ENCODE data around the gene PDE10A.
"Not testable (repeated sequence)": the region's sequence is repeated elsewhere in the genome, so short reads cannot be mapped to it uniquely, and the experiment has no call there.

Gene PDE10A

DNA sequence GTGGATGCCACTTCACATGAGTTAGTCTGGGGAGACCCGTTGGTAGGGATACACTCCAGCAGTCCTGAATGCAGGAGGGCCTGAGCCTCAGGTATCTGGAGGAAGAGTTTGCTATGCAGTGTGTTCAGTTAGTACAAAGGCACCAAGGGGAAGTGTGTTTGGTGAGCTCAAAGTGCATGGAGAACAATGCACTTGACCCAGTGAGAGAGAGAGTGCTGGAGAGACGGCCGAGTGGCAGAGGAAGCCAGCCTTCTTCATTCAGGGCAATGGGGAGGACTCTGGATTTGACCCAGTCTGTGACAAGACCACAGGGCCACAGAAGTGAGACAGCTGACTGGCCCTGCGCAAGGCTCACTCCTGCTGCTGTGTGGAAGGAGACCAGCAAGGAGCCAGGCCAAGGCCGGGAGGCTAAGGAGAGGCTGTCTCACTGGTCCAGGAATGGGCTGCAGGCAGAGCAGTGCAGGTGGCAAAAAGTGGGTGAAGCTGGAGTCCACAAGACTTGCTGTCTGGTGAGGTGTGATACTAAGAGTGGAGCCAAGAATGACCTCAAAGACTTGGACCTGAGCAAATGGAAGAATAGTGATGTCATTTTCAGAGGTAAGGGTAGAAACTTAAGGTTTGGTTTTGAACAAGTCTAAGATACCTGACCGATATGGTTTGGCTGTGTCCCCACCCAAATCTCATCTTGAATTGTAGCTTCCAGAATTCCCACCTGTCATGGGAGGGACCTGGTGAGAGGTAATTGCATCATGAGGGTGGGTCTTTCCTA lies 38.0 kb downstream of the PDE10A start:
- DNase-seq (ENCODE audit: low read depth), result no peak

DNA sequence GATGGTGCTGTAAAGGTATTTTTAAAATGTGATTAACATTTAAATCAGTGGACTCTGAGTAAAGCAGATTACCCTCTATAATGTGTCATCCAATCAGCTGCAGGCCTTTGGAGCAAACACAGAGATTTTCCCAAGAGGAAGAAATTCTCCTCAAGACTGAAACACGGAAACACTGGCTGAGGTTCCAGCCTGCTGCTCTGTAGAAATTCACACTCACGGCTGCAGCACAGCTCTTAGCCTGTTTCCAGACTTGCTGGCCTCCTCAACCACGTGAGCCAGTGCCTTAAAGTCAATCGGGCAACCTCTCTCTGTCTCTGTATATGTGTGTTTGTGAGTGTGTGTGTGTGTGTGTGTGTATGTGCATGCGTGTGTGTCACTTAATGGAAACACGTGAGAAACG lies 41.1 kb downstream of the PDE10A start:
- no peak for DNase-seq (ENCODE audit: low read depth)

DNA sequence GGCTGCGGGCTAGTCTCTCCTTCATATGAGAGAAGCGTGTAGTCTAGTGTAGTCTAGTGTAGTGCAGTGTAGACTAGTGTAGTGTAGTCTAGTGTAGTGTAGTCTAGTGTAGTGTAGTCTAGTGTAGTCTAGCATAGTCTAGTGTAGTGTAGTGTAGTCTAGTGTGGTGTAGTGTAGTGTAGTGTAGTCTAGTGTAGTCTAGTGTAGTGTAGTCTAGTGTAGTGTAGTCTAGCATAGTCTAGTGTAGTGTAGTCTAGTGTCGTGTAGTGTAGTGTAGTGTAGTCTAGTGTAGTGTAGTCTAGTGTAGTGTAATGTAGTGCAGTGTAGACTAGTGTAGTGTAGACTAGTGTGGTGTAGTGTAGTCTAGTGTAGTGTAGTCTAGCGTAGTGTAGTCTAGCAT lies 44.1 kb downstream of the PDE10A start:
- not testable (repeated sequence) for DNase-seq (ENCODE audit: low read depth)

DNA sequence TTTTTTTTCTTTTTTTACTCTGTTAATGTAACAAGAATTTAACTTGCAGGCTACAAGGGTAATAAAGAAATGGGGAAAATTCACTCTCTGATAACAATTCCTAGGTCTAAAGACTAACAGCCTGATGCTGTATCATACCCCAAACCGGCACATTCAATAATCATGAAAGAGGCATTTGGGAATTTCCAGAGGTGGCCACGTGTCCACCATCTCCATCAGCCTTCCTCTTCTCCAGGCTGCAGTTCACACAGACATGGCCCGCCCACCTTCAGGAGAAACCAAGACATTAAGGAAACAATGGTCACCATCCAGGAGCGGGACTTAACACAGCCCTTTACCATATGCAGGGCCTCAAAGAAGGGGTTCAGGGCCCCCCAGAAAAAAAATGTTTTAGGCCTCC lies 44.8 kb downstream of the PDE10A start:
- DNase-seq (ENCODE audit: low read depth), result no peak

DNA sequence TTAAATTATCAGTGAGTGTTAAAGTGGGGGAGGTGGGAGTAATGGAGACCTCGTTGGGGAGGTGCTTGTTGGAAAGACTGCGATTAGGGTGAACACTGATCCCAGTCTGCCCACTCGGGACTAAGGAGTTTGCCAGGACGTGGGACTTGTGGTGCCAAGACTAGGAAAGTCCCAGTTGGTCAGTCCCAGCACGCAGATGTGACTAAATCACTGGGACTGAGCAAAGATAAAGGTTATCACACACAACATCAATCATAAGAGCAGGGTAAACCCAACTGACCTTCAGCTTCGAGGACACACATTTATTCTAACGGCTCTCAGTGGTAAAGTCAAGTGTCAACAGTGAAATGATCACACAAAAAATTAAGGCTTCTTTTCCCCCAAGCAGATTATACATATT lies 45.5 kb downstream of the PDE10A start:
- no peak for DNase-seq (ENCODE audit: low read depth)

DNA sequence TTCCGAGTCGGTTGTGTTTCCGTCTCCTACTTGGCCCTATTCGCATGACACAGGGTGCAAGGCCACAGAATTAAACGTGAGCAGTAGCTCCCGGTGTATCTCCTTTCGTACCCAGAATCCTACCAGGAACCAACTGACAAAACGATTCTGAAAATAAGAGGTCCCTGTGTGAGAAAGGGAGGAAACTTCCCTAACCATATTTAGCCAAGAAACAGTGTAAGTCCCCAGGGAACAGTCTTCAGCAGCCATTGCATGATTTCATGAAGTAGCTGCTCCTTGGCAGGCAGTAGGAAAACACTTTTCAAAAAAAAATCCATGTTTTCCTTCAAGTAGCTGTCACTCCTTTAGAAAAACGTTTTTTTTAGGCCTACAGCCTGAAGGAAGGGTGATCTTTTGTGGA lies 46.9 kb downstream of the PDE10A start:
- no peak for DNase-seq (ENCODE audit: low read depth)

DNA sequence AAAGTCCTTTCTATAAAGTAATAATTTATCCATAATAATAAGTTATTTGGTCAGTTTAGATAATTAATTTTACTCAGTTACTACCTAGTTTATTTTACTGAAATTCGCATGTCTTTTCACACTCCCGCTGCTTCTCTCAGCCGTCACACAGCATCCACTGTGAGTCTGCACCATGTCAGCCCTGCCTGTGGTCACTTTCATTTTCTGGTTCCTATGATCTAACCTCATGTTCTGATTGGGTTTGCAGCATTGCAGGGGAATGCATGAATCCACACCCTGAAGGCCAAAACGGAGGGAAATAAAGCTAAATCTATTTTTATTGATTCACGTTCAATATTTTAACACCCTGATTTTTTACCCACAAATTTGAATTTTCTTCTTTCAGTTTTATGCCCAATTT lies 47.4 kb downstream of the PDE10A start:
- no peak for DNase-seq (ENCODE audit: low read depth)

DNA sequence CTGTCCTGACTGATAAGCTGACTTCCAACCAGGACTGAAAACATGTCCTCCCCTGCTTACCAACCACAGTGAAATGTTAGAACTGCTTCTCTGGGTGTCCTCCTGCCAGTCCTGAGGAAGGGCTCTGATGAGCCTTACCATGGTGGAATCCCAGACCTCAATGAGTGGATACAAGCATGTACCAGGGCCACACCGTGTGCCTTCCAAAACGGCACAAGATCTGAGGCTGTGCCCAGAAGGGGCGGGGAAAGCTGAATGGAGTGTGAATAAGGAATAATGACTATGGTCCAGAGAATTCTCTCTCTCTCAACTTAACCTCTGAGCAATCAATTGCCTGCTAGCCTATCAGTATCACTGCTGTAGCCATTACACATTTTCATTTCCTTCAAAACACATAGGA lies 51.7 kb downstream of the PDE10A start:
- no peak for DNase-seq (ENCODE audit: low read depth)

DNA sequence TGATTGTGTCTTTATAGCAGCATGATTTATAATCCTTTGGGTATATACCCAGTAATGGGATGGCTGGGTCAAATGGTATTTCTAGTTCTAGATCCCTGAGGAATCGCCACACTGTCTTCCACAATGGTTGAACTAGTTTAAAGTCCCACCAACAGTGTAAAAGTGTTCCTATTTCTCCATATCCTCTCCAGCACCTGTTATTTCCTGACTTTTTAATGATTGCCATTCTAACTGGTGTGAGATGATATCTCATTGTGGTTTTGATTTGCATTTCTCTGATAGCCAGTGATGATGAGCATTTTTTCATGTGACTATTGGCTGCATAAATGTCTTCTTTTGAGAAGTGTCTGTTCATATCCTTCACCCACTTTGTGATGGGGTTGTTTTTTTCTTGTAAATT lies 54.5 kb downstream of the PDE10A start:
- not testable (repeated sequence) for DNase-seq (ENCODE audit: low read depth)

DNA sequence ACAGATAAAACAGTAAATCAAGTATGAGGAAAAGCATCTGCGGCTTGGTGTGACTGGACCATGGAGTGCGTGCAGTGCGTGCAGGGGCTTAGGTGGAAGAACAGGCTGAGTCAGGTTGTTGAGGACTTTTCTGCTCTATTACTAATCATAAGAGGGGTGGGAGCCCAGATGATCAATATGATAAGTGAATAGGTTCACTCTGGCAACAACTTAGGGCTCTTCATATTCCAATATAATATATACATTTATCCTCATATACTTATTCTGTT lies 56.4 kb downstream of the PDE10A start:
- no peak for DNase-seq (ENCODE audit: low read depth)

DNA sequence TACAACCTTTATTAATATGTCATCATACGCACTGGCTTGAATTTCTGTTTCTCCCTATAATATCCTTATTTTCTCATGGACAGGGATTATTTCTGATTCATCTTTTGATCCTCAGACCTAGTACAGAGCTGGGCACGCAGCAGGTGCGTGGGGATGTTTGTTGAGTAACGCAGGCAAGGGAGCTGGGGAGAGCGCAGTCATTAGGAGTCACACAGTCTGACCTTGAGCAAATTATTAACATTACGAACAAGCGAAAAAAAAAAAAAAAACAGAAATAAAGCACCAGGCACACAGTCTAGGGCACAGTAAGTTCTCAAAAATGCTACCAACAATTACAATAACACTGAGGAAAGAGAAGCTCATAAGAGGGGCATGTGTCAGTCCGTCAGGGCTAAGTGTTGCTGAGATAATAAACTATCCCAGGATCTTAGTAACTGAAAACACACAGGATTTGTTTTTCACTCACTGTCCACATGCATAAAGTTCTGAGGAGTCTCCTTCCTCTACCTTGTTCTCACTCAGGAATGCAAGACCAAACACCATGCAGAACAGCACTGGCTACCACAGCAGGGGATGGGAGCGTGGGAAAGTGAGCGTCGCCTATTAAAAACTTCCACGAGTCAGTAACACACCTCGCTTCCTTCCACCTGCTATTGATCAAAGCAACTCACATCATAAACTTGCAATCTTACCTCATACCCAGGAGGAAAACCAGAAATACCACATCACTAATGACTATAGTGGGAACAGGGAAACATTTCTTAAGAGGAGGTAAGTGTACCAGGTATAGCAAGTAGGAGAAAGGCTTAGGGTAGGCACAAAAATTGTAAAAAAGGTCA lies 56.9 kb downstream of the PDE10A start:
- DNase-seq (ENCODE audit: low read depth), result no peak

DNA sequence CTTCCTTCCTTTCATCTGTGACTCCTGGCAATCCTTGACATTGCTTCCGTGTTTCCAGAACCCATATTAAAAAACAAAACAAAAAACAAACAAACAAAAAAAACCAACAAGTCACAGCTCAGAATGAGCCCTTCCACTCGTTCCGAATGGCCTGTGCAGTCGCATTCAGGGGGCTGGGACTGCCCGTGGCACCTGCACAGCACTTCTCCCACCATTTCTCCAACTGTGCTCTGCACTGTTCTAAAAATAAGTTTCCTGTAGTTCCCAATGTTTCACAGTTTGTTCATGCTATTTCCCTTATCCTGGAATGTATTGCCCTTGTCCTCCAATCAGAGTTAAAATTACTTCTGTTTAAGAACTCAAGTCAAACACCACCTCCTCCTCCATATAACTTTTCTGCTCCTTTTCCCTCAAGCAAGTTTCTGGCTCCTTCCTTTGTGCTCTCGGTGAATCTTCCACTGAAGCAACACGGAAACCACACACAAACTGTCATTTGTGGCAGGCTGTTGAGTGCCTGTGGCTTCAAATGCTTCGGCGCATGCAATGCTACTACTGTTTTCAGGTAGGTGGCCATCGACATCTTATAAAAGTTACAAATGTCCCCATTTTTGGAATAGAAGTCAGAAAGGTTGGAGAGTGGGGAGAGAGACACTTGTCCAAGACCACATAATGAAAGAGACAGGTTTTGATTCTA lies 57.7 kb downstream of the PDE10A start:
- no peak for DNase-seq (ENCODE audit: low read depth)

DNA sequence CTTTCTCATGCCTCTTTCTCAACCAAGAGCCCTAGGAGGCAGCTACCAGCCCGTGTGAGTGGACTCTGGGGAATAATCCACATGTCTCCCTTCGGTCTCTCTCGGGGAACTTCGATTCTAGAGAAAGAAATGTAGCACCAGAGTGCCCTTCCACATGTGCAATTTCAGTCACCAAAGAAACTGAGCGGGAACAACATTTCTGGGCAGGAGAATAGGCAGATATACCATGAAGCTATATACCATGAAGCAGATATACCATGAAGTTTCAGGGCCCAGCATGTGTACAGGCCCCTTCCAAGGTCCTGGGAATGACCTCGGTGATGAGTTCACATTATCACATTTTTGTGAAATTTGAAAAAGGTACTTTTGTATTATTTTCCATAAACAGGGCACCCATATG lies 60.8 kb downstream of the PDE10A start:
- DNase-seq (ENCODE audit: low read depth), result no peak

DNA sequence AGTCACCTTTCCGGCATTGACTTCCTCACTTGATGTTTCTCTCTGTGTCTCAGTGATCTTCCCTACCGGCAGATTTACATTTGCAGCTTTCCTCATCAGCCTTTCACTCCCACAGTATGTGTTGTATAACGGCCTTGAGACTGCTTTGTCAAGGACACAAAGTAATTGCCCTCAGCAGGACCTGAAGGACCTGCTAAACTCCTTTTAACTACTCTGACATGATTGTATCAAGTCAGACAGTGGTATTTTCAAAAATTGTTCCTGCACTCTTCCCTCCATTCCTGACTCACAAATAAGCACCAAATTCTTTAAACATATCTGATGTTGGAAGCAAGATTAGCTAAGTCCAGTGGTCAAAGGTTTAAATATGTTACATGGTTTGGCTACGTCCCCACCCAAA lies 62.4 kb downstream of the PDE10A start:
- DNase-seq (ENCODE audit: low read depth), result no peak

DNA sequence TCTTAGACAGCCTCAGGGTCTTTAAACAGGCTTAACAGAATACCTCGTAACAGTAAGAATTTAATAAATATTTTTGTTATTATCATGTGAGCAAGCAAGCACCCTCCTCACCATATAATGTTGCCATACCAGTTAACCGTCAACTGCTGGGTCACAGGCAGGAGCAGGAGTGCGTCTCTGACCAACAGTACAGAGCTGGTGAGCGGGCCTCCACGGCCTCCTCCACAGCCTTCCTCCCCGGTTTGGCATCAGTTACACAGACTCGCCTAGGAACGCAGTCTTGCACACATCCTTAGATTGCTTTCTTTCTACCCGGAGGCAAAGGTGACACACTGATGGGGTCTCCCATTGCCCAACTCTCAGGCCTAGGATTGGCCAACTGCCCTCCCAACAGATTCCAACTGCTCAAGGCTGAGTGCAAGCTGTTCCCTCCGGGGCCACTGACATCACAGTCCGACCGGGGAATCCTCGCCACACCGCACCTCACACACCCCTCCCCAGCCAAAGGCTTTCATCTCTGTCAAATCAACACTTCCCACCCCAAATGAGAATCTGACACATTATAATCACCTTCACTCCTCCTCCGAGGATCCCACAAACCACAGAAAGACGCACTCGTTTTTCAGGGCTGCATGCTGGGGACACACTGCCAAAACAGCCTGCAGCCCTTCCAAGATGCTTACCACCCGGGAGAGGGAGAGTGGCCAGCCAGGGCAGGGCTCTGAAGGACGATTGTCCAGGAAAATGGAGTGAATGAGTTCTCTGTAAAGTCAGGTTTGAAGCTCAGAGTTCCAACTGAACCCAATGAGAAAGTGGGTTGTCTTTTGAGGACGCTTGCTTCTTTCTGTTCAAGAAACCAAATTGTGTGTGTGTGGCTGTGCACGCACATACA lies 63.2 kb downstream of the PDE10A start:
- DNase-seq (ENCODE audit: low read depth), result no peak

DNA sequence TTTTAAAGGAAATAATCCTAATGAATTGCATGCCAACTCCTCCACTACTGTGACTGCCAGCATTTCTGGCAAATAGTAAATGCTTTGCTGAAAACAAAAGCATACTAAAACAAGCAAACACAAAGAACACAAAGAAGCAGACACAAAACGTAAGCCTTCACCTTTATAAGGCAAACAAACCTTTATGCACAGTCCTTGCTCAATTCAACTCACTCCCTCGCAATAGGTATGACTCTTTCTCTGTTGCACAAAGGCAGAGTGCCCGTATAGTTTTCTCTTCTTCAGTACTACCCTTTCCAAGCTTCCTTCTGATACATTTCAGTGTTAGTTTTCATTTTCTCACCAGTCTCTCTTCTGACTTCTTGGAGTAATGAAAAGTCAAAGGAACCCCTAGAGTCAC lies 63.9 kb downstream of the PDE10A start:
- DNase-seq (ENCODE audit: low read depth), result no peak

DNA sequence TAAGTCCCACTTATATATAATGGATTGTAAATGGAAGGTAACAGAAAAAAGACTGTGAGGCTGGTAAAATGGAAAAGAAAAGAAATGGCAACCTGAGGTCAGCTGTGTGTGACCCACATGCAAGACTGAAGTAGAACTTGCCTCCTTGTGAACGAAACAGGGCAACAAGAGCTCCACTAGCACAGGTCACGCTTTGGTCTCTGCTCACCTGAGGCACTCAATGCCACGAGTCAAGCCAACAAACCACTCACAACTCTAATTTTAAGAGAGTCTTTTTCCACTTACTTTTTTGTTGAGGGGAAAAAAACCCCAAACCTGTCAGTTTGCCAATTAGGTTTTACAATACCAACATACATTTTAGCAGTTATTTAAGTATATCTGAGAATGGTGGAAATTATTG lies 65.2 kb downstream of the PDE10A start:
- DNase-seq (ENCODE audit: low read depth), result no peak

DNA sequence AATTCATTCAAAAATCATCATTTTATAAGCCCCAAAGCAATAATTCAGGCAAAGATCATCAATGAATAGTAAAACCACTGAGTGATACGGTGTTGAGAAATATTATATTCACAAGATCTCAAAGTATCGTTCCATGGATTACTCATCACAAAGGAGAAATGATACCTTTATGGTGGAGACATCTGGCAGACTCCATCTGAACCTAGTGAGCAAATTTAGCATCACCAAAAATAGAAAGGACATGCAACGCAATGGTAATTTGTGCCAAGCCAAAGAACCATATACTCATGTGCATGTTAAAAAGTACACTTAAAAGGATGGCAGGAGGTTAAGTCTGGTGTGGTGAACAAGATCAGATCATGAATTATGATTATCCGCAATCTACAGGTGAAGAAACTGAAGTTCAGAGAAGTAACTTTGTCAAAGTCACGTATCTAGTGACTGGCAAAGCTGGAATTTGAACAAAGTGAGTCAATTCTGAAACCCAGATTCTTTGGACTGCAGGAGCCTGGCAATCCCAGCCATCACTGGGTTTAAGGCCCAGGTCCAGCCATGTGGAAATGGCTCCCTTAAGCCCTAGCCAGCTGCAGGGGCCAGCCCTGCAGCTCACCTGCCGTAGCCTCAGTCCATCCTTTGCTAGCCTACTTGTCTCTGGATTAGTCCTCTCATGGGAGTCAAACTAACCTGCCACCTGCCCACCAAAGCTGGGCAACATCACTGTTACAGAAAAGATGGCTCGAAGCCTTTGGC lies 68.3 kb downstream of the PDE10A start:
- no peak for DNase-seq (ENCODE audit: low read depth)

DNA sequence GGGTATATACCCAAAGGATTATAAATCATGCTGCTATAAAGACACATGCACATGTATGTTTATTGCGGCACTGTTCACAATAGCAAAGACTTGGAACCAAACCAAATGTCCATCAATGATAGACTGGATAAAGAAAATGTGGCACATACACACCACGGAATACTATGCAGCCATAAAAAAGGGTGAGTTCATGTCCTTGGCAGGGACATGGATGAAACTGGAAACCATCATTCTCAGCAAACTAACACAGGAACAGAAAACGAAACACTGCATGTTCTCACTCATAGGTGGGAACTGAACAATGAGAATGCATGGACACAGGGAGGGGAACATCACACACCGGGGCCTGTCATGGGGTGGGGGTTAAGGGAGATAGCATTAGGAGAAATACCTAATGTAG lies 70.1 kb downstream of the PDE10A start:
- DNase-seq (ENCODE audit: low read depth), result not testable (repeated sequence)

DNA sequence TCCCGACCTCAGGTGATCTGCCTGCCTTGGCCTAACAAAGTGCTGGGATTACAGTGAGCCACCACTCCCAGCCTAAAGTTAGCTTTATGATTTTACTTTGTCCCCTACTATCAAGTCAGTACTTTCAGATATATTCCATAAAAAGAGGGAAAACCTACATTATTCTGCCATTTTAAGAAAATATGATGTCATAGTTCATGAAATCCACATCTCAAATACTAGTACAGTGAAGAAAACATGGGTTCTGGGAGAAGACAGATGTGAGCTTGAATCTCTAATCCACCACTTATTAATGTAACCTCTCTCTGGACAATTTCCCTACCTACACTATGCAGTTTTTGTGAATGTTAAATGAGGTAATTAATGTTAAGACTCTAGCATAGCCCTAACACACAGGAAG lies 74.5 kb downstream of the PDE10A start:
- no peak for DNase-seq (ENCODE audit: low read depth)

DNA sequence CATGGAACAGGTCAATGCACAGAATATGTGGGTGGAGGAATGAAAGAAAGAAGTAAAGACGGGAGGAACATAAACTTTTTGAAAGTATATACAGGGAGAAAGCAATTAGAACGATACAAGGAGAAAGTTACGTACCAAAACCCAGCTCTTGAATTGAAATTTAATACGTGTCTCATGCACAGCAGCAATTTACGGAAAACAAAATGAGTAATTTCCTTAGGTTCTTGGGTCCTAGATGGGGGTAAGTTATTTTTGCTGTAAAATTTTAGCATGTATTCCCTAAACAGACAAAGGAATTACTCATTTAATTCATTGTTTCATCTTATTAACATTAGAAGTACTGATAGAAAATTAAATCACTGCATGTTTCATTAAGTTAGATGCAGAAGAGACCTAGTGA lies 75.8 kb downstream of the PDE10A start:
- DNase-seq (ENCODE audit: low read depth), result no peak

DNA sequence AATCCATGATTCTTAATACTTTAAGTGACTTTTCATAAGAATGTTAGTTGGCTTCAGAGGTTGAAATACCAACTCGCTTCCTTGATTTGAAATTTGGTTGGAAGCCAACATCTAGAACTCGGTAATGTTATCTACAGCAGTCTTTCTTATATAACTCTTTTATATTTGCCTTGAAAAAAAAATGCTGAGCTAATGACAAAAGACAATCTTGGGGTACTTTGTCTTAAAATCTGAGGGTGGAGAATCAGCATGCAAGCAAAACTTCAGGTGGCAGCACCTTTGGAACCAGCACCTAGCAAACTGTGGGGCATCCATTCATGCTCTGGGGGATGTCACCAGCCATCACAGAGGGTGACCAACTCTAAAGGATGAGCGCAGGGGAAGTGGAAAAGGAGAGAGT lies 76.3 kb downstream of the PDE10A start:
- DNase-seq (ENCODE audit: low read depth), result no peak

Data from CMK (cell line).